Measurements from ENCODE around the gene LYRM7.
"Not testable (repeated sequence)": the region's sequence is repeated elsewhere in the genome, so short reads cannot be mapped to it uniquely, and the experiment has no call there.

Gene LYRM7

DNA sequence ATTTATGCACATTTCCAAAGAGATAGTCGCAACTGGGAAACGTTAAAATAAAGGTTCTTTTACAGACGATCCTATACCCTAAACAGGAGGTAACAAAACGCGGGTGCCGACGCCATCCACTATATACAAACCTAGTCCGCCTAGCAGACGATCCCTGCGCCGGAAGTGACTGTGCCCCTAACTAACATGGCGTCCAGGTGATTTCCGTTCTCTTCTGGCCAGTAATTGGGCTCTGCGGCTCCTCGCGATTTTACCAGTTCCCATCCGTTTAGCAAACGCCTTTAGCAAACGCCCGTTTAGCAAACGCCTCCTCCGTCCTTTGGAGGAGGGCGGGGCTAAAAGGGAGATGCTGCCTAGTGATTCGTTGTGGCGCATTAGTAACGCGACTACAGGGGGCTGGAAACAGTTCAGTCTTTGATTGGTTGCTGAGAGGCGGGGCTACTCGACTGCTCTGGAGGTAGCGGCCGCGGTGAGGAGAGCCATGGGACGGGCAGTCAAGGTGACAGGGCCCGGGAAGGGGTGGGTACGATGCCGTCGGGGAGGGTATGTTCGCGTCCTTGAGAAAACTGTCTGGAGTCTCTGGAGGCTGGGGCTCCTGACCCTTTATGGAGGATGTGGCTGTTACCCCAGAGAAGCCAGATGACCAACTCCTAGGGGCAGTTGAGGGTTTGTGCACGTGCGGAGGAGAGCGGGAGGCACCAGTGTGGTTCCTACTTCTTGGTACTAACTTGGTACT is at the start of gene LYRM7:
Gene LYRM7, plus strand, starts transcription at position 405 of the 736 bp plus-strand sequence. Its CDS starts 77 bp downstream, at position 482.
- peak; percentile 96 for DNase-seq

GRCh38 chr5:131127244-131127643 is 43.5 kb upstream of the LYRM7 start:
- not testable (repeated sequence) for DNase-seq

- no peak for DNase-seq
Observed at GRCh38 chr5:131129306-131129705, 41.4 kb upstream of the LYRM7 start.

DNA sequence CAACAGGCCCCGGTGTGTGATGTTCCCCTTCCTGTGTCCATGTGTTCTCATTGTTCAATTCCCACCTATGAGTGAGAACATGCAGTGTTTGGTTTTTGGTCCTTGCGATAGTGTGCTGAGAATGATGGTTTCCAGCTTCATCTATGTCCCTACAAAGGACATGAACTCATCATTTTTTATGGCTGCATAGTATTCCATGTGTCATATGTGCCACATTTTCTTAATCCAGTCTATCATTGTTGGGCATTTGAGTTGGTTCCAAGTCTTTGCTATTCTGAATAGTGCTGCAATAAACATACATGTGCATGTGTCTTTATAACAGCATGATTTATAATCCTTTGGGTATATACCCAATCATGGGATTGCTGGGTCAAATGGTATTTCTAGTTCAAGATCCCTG is 37.7 kb upstream of the LYRM7 start:
- not testable (repeated sequence) for DNase-seq

GRCh38 chr5:131138406-131138805 is 32.3 kb upstream of the LYRM7 start:
- DNase-seq = not testable (repeated sequence)

- no peak for DNase-seq
Observed at GRCh38 chr5:131139321-131139720, 31.4 kb upstream of the LYRM7 start.

DNA sequence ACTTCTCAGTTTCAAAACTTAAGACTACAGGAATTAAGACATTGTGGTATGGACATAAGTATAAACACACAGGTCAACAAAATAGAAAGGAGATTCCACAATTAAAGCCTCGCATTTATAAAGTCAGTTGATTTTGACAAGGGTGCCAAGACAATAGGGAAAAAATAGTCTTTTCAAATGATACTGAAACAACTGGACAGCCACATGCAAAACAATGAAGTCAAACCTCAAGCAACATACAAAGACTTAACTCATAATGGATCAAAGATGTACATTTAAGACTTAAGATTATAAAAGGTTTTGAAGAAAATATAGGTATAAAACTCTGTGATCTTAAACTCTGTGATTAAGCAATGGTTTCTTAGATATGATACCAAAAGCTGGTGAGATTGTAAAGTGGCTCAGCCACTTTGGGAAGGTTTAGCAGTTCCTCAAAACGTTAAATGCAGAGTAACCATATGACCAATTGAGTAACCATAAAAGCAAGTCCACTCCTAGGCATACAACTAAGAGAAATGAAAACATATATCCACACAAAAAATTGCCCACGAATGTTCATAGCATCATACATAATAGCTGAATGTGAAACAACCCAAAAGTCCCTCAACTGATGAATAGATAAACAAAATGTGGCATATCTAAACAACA is 27.6 kb upstream of the LYRM7 start:
- DNase-seq = no peak

- no peak for DNase-seq
Observed at GRCh38 chr5:131147258-131147657, 23.5 kb upstream of the LYRM7 start.

GRCh38 chr5:131148835-131149234 is 21.9 kb upstream of the LYRM7 start:
- no peak for DNase-seq

DNA sequence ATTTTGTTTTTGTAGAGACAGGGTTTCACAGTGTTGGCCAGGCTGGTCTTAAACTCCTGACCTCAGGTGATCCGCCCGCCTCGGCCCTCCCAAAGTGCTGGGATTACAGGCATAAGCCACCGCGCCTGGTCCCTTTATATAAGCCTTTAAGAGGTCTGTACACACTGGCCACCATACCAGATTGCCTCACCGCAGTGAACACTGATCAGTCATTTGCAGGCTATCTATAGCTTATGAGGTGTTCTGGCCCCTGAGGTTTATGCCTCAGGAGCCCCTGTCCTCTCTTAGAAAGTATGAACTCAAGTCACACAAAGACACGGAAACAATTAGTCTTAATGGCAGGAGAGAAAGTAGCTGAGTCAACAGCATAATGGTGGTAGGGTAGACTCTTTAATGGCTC is 20.3 kb upstream of the LYRM7 start:
- no peak for DNase-seq

- no peak for DNase-seq
Observed at GRCh38 chr5:131151216-131151615, 19.5 kb upstream of the LYRM7 start.

- DNase-seq = no peak
Observed at GRCh38 chr5:131156385-131156784, 14.4 kb upstream of the LYRM7 start.

DNA sequence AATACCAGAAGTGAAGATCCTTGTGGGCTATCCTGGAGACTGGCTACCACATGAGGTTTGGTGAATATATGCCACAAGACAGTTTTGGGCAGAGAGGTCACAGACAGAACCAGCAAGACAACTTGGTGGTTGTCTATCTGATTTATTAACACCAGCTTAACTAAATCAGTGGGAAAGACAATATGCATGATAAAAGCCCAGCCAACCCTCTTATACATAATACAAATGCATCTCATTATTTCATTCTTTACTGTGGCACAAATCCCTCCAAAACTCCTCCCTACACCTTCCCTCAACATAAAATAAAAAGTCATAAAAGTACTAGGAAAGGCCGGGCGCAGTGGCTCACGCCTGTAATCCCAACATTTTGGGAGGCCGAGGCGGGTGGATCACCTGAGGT is 13.8 kb upstream of the LYRM7 start:
- no peak for DNase-seq

GRCh38 chr5:131160134-131160533 is 10.6 kb upstream of the LYRM7 start:
- DNase-seq = no peak

DNA sequence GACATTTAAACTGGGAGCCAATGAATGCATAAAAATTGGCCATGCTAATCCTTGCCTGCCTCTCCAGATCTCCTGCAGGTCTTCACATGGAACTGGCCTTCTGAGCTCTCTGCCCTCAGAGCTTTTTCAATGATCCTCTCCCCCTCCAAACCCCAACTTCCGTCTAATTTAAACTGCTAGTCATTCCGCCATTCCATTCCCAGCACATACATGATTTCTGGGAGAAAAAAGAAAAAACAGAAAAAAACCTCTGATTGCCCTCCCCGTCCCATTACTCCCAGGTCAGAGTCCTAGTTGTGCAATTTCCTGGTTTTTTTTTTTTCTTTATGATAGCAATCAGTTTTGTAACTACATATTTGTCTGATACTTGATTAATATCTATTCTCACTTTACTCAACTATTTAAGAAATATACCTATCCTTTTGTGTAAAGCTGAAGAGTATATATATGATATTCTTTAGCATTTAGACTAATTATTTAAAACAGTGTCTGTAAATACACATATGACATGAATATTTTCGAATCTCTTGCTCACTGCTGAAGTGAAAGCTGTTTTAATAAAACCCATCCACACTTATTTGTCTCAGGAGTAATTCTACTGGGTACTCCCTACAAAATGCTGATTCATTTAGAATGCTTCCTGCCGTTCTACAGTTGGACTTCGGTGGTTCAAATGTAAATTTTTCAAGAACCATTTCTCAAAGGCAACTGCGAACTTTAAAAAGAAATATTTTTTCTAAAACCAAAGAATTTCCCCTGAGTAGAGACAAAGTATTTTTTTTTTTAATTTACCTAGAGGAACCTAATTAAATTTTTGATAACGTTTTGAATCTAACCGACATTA is 7.2 kb upstream of the LYRM7 start:
- DNase-seq = no peak

GRCh38 chr5:131164191-131165118 is 6.3 kb upstream of the LYRM7 start:
- DNase-seq = peak; percentile 58

GRCh38 chr5:131165119-131165727 is 5.5 kb upstream of the LYRM7 start, which contains the start of gene HINT1:
Gene HINT1, minus strand, starts transcription at chr5:131165256. Its CDS starts 51 bp downstream, at chr5:131165205.
- DNase-seq = peak; percentile 85

DNA sequence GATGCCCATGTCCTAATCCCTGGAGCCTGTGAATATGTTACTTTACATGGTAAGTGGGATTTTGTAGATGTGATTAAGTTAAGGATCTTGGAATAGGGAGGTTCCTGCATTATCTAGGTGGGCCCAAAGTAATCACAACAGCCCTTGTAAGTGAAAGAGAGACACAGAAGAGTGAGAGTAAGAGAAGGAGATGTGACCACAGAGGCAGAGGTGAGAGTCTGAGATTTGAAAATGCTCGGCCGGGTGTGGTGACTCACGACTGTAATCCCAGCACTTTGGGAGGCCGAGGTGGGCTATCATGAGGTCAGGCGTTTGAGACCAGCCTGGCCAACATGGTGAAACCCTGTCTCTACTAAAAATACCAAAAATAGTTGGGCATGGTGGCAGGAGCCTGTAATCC is 3.1 kb upstream of the LYRM7 start:
- no peak for DNase-seq

GRCh38 chr5:131169810-131170539 is 769 bp upstream of the LYRM7 start:
- no peak for DNase-seq

DNA sequence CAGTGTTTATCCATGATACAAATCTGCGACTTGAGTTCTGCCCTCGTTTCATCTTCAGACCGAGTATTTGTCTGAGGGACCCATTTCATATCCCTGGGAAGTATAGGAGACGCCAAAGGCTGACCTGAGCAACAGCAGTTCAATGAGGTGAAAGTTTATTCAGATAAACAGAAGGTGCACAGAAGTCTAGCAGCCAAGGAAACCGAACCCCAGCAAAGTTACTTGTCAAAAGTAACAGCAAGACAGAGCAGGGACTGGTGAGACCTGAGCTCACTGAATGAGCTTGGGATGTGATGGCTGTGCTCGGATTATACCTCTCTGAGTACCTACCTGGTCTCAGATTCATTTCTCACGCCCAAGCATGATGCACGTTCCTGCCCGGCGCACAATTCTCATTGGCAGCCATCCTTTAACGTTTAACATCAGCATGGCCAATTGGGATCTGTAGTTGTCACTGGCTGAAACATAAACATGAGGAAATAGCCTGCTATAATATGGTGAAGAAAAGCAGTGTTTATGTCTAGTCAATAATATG is 599 bp downstream of the LYRM7 start:
- DNase-seq = no peak

GRCh38 chr5:131180407-131180806 is 9.7 kb downstream of the LYRM7 start:
- no peak for DNase-seq
